Measurements from ENCODE around the gene ASPDH.

ASPDH gene

DNA sequence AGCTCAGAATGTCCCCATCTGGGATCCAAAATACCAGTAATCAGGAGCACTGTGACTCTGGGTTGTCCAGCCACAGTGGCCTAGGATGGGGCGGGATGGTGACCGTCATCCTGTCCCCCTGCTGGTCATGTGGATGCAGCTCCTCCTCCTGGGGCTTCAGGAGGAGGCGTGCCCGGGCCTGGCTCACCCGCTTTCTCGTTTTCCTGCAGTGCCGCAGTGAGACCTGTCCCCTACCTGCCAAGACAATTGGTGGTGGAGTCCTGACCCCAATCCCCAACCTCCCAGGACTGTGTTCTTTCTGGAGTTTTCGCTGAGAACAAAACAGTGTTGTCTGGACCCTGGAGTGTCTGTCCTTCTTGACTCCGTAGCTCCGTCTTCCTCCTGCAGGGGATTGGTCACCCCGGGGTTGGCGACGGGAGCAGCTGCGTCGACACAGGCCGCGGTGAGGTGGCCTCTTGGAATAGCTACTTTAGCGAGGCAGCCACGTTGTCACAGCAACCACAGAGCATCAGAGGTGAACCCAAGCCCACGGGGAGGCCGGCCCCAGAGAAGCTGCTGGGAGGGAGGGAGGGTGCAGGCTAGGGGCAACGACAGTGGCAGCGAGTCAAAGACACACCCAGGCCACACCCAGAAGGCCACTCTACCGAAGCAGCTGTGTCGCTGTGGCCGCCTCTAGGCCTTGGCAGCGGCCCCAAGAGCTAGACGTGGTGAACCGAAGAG, 47.6 kb downstream of the ASPDH start:
- H3K9me3 ChIP-seq (ENCODE audit: low read length): no peaks in the 10 kb centered on the region
- H3K4me1 ChIP-seq (ENCODE audit: insufficient read depth, low read length): no peaks in the 10 kb centered on the region
- H3K36me3 ChIP-seq (ENCODE audit: insufficient read depth, low read length): no peaks in the 10 kb centered on the region
- peaks cover 0 to 11% of the 10 kb centered on the region in 2 donors for H3K27me3 ChIP-seq (ENCODE audit: control insufficient read depth in 1 of 2, insufficient read depth in 2 of 2, low read length in 2 of 2)
- no peak overlapping the region for H3K27ac ChIP-seq (ENCODE audit: low read depth, low read length)
- no peak overlapping the region for H3K4me3 ChIP-seq (ENCODE audit: low read depth in 1 of 2, low read length in 2 of 2)
- H3K9ac ChIP-seq (ENCODE audit: low read length): no peak overlapping the region

DNA sequence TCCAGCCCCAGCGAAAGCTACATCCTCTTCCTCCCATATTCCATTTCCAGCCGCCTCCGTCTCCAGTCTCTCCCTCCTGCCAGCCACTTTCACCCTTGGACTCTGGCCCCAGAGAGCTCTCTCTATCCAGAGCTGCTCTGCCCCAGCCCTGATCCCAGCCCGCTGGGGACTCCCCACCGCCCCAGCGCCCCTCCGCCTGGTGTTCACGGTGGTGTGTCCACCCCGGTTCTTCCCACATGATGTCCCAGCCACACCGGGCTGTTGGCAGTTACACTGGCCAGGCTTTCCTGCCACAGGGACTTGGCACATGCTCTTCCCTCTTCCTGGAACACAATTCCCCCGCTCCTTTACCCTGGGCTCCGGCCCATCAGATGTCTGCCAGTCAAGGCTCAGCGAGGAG, 48.7 kb downstream of the ASPDH start:
- H3K9ac ChIP-seq (ENCODE audit: low read length): no peak overlapping the region
- H3K9me3 ChIP-seq (ENCODE audit: low read length): no peaks in the 10 kb centered on the region
- no peak overlapping the region for H3K27ac ChIP-seq (ENCODE audit: low read depth, low read length)
- no peak overlapping the region for H3K4me3 ChIP-seq (ENCODE audit: low read depth in 1 of 2, low read length in 2 of 2)
- H3K36me3 ChIP-seq (ENCODE audit: insufficient read depth, low read length): no peaks in the 10 kb centered on the region
- peaks cover 0 to 19% of the 10 kb centered on the region in 2 donors for H3K27me3 ChIP-seq (ENCODE audit: control insufficient read depth in 1 of 2, insufficient read depth in 2 of 2, low read length in 2 of 2)
- H3K4me1 ChIP-seq (ENCODE audit: insufficient read depth, low read length): no peaks in the 10 kb centered on the region

DNA sequence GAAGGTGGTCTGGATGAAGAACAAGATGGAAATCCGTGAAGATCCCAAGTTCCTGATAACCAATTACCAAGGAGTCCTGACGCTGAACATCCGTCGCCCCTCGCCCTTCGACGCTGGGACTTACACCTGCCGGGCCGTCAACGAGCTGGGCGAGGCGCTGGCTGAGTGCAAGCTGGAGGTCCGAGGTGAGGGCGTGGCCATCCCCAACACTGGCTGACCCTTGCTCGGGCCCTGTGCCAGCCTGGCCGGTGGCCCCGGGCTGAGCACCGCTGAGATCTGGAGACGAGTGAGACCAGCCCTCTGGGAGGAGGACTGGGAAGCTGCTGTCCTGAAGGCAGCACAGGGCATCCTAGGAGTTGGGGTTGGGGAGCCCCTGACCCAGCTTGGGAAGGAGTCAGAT, 49.4 kb downstream of the ASPDH start:
- H3K27ac ChIP-seq (ENCODE audit: low read depth, low read length): no peak overlapping the region

DNA sequence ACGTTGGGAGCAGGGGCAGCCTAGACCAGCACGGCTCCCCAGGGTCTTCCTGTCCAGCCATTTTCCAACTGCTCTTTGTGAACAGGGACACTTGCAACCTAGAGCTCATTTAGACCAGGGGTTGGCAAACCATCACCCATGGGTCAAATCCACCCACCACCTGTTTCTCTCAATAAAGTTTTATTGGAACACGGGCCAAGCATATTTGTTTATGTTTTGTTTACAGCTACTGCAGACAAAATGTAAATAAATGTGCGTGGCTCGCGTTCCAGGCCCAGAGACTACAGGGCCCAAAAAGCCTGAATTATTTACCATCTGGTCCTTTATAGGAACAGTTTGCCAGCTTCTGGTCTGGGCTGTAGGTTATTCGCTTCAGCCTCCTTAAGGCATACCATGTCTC, 50.7 kb downstream of the ASPDH start:
- Histone ChIP-seq H3K27ac (ENCODE audit: low read depth, low read length) (no peak overlapping the region), H3K4me3 (ENCODE audit: low read depth in 1 of 2, low read length in 2 of 2) (no peak overlapping the region), H3K9ac (ENCODE audit: low read length) (no peak overlapping the region), H3K27me3 (ENCODE audit: control insufficient read depth in 1 of 2, insufficient read depth in 2 of 2, low read length in 2 of 2) (peaks cover 0 to 36% of the 10 kb centered on the region in 2 donors), H3K36me3 (ENCODE audit: insufficient read depth, low read length) (no peaks in the 10 kb centered on the region), H3K4me1 (ENCODE audit: insufficient read depth, low read length) (no peaks in the 10 kb centered on the region), H3K9me3 (ENCODE audit: low read length) (no peaks in the 10 kb centered on the region)

More for the DNA sequence above, 49.4 kb downstream of the ASPDH start:
- Histone ChIP-seq H3K9me3 (ENCODE audit: low read length) (no peaks in the 10 kb centered on the region), H3K4me3 (ENCODE audit: low read depth in 1 of 2, low read length in 2 of 2) (no peak overlapping the region), H3K9ac (ENCODE audit: low read length) (no peak overlapping the region), H3K27me3 (ENCODE audit: control insufficient read depth in 1 of 2, insufficient read depth in 2 of 2, low read length in 2 of 2) (peaks cover 0 to 23% of the 10 kb centered on the region in 2 donors), H3K4me1 (ENCODE audit: insufficient read depth, low read length) (no peaks in the 10 kb centered on the region), H3K36me3 (ENCODE audit: insufficient read depth, low read length) (no peaks in the 10 kb centered on the region)

All from muscle layer of colon (tissue), 2 donors.